NCI-H146 treated with DMSO at 0.1 percent for 48 hours (cell line): ENCODE measurements around the gene LYRM2.
"Not testable (repeated sequence)": the region's sequence is repeated elsewhere in the genome, so short reads cannot be mapped to it uniquely, and the experiment has no call there.

Experiments used
- DNase-seq: peaks from one replicate; lab custom pipeline; 2025; ENCODE audit not compliant: unreplicated experiment; lab: John Stamatoyannopoulos, UW

The LYRM2 gene

DNA sequence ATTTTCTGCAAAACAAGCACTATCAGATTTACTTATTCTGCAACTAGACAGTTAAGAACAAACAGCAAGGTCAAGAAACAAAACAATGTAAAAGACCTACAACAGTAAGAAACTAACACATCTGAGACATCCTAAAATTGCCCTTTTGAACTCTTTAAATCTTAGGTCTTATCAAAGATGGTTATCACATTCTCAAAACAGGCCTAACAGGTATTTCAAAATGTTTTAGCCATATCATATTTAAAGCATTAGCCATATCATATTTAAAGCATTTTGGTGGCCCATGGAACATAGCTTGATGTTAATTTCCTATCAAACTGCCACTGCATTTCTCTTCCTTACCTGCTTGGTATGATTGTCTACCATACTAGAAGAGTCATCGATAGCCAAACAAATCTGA, 11.1 kb upstream of the LYRM2 start:
- DNase-seq = no peak

DNA sequence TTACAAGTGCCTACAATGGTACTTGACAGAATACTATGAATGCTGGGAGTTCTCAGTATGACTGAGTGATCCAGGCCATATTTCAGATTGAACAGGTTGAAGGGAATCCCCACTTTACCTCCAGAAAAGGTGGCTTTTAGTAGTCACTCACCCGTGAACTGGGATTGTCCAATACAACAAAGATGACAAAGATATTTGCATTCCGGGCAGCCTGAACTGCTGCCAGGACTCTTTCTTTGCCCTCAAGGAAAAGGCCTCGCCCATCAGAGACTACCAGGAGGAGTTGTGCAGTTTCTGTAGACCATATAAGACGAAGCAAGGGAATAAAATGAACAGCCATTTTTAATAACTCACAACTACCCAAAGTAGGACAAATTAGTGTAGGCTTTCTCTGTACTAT, 6.3 kb upstream of the LYRM2 start:
- no peak for DNase-seq

DNA sequence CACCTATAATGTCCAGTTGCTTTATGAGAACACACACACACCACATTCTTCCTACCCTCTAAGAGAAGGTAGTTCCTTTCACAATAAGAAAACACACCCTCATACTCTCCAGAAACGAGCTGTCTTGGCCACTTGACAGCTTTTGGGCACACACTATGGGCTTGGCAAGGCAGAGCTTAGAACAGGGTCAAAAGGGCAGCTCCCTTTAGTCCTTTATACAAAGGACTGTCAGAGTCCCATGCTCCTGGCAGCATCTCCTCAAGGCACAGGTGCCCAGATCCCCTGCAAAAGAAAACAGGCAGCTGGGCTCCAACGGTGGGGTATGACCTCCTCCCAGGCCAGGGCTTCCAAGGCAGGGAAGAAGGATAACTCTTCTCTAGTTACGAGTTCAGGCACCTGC, 4.9 kb upstream of the LYRM2 start:
- no peak for DNase-seq

DNA sequence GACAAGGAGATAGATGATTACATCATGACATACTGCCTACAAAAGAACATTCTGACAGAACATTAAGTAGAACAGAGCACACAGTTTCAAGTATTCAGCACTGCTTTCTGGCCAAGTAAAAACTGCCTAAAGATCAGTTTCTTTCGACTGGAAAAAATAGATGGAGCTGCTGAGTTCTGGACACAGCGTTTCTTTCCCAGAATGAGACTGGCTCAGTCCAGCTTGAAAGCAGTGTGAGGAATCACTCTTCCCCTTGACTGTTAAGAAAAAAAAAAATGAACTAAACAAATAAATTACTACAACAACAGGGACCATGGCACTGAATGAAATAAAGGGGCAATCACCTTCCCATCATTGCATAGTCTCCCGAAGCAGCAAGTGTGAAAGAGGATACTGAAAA, 4.4 kb upstream of the LYRM2 start:
- DNase-seq = no peak

DNA sequence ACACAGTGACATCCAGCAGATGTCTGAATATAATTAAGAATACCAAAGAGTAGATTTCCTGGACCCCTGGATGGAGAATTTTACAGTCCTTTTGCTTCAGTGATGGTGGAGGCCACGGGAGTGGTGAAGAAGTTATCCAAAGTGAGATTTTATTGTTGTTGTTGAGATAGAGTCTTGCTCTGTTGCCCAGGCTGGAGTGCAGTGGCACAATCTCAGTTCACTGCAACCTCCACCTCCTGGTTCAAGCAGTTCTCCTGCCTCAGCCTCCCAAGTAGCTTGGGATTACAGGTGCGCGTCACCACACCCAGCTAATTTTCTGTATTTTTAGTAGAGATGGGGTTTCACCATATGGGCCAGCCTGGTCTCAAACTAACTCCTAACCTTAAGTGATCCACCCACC, 3.0 kb upstream of the LYRM2 start:
- DNase-seq = not testable (repeated sequence)

DNA sequence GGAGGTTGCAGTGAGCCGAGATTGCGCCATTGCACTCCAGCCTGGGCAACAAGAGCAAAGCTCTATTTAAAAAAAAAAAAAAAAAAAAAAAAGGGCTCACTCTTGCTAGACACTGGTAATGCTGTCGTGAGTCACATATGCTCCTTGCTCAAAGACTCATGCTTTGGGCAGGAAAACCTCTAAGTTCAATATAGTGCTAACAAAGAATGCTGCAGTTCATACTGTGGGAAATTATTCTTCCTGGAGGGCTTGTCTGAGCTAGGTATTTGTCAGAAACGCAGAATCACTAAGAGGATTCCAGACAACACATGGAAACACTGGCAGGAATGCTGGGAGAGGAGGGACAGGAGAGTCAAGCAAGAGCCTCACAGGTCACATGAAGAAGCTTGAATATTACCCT, 2.3 kb upstream of the LYRM2 start:
- DNase-seq = no peak

DNA sequence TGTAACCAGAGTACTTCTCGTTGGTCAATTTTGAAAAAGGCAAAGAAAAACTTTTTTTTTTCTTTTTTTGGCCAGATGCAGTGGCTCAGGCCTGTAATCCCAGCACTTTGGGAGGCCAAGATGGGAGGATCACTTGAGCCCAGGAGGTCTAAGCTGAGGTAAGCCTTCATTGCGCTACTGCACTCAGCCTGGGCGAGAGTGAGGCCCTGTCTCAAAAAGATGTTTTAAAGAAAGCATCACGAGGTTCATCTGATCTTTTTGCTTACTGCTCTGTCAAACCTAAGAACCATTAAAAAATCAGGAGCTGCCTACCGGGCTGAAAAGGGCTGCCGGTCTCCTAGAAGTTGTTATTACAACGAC, 607 bp downstream of the LYRM2 start:
- DNase-seq = peak; percentile 36

DNA sequence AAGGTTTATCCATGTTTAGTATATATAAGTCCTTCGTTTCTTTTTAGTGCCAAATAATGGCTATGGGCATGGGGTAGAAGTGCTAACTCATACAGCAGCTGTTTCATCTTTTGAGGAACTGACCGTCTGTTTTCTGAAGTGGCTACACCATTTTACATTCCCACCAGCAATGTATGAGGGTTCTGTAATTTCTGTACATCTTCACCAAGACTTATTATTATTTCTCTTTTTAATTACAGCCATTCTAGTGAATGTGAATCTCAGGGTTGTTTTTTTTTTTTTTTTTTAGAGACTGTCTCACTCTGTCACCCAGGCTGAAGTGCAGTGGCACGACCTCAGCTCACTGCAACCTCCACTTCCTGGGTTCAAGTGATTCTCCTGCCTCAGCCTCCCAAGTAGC, 2.1 kb downstream of the LYRM2 start:
- not testable (repeated sequence) for DNase-seq

DNA sequence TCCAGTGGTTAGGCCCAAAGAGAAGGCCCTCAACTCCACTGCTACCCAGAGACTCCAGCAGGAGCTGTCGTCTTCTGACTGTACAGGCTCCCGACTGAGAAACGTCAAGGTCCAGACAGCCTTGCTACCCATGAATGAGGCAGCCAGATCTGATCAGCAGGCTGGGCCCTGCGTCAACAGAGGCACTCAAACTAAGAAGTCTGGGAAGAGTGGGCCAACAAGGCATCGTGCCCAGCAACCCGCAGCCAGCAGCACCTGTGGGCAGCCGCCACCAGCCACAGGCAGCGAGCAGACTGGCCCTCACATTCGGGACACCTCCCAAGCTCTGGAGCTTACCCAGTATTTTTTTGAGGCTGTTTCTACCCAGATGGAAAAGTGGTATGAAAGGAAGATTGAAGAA, 8.1 kb downstream of the LYRM2 start:
- DNase-seq = no peak

DNA sequence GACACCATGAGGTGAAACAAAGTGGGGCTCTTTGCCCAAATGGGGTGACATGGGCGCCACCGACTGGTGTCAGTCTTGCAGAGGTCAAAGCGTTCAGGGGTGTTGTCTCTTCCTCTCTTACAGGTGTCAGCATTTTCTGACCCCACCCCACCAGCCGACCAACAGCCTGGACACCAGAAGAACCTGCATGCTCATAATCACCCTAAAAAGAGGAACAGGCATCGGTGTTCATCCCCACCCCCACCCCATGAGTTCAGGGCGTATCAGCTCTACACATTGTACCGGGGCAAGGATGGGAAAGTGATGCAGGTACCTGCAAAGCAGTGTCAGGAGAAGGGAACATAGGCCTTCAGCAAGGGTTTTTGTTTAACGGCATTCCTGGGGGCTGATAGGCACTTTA, 14.8 kb downstream of the LYRM2 start:
- no peak for DNase-seq

DNA sequence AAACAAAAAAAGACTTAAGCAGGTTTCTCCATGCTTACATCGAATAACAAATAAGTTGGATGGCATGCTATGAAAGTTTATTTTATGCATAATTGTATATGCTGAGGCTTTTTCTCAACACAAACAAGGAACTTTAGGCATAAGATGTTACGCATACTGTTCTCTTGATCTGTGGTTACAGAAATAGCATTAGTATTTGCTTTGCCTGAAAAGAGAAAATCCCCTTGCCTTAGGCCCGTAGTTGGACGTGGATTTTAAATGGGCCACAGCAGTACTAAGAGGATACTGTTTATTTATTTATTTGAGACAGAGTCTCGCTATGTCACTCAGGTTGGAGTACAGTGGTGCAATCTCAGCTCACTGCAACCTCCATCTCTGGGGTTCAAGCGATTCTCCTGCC, 19.0 kb downstream of the LYRM2 start:
- no peak for DNase-seq

DNA sequence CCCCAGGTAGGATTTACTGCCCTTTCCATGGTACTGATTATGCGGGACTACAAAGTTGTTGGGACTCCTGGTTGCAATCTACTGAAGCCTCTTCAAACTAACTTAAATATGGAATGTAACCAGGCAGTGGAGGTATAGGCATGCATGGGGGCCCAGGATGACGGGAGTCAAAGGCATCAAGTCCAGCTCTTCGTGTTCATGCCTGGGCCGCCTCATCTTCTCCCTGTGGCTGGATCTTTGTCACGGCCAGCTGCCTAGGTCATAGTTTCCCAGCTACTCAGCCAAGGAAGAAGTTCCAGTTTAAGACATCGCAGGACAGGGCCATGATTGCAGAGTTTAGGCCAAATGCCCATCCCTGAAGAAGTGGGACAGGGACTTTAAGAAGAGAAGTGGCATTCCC, 20.5 kb downstream of the LYRM2 start:
- DNase-seq = no peak

DNA sequence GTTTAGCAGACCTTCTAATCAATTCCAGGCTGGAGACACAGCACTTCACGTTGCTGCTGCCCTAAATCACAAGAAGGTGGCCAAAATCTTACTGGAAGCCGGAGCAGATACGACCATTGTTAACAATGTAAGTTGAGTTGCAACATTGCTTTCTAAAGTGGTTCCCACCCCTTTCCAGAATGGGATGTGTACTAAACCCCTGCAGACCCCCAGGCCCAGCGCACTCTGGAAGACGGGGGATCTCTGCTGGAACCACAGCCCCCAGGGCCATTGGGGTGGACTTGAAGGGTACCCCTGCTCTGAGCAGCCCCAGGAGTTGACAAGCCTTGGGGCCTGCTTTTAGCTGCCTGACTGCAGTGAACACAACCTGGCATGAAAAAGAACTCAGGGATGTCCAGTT, 22.0 kb downstream of the LYRM2 start:
- DNase-seq = no peak

DNA sequence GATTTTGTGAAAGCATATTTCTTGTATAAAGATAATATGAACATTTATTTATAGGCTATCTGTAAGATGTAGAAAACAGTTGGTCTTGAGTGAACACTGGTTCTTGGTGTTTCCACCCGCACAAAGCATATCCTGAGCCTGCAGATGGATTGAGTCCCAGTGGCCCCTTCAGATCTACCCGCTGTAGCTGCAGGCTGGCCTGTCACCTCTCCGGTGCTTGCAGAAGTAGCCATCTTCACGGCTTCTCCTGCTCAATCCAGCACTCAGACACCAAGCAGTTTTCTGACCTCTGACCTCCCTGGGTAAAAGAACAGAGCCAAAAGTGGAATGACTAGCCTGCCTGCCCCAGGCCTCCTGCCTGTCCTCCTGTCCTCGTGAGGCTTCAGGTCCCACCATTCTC, 22.7 kb downstream of the LYRM2 start:
- no peak for DNase-seq

DNA sequence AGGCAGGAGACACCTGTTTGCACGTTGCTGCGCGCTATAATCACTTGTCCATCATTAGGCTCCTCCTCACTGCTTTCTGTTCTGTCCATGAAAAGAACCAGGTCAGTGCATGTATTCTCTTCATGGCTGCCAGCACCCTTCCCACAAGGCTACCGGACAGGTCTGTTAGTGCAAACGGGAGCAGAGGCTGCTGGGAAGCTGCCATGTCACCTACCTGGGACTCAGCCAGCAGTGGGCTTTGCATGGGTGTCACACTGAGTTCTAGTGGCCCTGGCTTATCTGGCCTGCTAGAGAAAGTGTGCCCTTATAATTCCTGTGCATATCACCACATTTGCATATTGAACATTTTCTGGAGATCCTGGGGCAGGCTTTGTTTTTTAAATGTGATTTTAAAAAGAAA, 24.8 kb downstream of the LYRM2 start:
- no peak for DNase-seq

DNA sequence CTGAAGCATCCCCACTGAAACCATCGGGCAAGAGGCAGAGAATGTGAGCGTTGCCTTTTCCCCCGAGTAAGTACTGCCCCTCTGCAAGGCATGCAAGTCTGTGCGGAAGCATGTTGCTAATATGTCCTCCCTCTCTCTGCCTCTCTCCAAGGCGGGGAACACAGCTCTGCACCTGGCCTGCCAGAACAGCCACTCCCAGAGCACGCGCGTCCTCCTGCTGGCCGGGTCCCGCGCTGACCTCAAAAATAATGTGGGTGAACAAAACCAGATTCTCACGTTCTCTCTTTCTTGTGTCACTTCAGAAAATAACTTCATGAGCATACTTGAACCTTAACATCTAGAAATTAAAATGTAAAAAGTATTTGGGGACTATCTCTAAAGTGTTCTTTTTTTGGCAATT, 26.4 kb downstream of the LYRM2 start:
- no peak for DNase-seq

DNA sequence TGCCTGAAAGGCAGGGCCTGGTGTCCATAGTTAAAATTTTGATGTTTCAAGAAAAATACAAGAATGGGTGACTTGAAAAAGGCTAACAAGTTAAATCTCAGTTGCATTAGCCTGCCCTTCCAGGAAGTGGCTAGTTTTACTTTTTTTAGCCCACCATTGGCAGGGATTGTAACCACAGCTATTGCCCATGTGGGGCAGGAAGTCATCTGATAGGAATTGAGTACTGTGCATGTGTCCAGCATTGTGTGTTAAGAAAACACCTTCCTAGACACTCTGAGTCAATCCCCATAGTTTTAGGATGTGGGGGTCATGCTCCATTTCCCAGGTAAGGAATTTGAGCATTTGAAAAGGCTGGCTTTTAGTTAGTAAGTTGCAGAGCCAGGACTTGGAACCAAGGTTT, 26.9 kb downstream of the LYRM2 start:
- DNase-seq = no peak

DNA sequence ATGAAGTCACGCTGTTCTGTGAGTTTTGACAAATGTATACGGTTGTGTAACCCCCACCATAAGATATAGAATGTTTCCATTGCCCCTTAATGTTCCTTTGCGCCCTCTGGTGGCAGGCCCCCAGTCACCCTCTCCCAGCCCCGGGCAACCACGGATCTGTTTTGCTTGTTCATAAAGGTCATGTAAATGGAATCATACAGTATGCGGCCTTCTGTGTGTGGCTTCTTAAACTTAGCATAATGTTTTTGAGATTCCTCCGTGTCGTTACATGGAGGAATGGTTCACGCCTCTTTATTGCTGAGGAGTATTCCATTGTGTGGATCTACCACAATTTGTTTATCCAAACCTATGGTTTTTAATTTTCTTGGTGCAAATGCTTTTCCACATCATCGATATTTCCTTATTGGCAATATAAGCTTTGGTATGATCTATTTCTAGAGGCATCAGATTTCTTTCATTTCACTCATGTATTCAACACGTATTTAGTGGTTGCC, 28.4 kb downstream of the LYRM2 start:
- DNase-seq = peak; percentile 33

DNA sequence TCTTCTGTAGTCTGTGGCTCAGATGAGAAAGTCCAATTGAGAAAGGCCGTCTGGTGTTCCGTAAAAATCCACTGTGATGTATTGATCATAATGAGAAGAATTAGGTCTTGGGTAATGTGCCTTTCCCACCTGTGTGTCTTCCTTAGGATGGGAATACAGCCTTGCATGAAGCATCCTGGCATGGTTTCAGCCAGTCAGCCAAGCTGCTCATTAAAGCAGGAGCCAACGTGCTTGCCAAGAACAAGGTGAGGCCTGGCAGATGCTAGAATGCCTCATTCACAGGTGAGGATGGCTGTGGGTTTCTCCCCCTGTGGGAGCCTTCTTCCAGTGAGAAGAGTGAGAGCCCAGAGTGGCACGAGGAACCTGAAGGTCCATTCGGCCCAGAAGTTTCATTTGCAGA, 32.7 kb downstream of the LYRM2 start:
- DNase-seq = no peak

DNA sequence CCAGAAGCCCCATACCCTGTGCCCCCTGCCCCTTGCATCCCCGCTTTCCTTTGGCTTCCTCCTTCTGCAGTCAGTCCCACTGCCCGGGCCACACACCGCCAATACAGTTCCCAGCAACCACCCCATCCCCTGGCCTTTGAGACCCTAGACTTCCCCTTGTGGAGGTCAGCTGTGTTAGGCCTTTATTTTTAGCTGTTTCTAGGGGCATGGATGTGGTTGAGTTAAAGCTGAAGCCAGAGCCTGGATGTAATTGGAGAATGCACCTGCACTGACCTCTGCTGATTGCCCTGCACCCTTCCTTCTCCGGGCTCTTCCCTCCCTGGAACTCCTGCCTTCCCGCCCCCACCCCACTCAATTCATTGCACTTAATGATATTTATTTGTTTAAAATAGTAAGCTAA, 33.9 kb downstream of the LYRM2 start:
- DNase-seq = peak; percentile 24

DNA sequence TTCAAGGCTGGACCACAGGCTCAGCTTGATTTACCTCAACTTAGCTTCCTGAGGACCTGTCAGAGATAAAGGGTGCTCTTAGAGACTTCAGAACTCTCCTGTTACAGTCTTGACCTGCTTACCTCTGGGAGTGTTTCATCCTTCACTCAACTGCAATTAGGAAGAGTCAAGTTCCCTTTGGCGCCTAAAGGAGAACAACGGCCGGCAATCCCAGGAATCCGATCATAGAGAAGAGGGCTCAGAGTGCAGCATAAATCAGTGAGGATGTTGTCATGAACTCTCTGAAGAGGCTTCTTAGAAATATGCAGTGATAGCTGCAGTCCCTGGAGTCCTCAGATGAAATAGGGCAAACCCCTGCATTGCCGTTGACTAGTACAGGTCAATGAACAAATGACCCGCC, 36.4 kb downstream of the LYRM2 start:
- DNase-seq = no peak

DNA sequence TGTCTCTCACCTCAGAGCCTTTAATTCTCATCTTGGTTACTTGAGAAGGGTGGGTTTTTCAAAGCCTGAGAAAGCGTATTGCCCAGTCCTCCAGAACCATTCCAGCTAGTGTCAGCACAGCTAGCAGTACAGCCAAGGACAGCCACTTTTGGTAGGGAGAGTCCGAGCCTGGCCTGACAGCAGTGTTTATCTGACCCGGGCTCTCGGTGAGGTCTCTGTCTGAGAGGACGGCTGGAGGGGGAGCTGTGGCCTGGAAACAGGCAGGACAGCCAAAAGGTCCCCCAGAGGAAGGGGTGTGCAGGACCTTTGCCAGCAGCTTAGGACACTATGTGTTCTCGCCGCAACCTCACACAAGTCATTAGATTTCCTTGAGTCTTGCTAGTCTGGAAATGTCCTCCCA, 38.8 kb downstream of the LYRM2 start:
- DNase-seq = no peak

DNA sequence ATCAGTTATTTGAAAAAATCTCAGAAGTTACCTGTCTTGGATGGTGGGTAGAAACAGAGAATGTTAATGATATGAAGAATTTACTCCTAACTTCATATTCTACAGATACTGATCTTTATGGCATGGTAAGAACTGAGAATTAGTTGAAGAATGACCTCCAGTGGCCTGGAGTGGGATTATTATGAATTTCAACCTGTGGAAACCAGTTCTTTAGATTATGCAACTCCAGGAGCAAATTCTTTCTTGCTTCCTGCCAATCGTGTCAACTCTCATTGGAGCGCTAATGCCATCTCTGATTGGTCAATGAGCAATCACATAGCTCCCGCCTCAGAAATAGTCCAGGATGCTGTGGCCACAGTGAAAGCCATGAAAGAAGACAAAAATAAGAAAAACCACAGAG, 40.6 kb downstream of the LYRM2 start:
- peak; percentile 19 for DNase-seq

DNA sequence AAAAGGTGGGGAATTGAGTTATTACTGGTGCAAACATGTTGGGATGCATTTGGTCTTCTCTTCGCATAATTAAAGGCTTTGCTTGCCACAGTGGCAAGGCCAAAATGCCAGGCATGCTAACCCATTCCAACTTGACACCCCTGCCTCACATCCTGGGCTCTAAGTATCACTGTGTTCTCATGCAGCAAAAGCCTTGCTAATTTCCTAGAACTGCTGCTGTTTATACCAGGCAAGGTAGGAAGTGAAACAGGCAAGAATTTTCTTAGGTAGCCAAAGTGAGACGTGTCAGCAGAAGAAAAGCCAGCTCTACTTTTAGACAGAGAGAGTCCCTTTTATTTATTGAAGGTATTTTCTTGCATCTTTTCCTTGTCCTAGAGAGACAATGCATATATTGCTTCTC, 41.2 kb downstream of the LYRM2 start:
- DNase-seq = no peak
